Pons (tissue), 1 donor: ENCODE data around the gene CSNK1E.

Source experiments
- DNase-seq: peaks from one replicate; pipeline ENCODE4 v3.0.0-alpha.2; 2016; ENCODE audit warnings: low spot score

CSNK1E gene

DNA sequence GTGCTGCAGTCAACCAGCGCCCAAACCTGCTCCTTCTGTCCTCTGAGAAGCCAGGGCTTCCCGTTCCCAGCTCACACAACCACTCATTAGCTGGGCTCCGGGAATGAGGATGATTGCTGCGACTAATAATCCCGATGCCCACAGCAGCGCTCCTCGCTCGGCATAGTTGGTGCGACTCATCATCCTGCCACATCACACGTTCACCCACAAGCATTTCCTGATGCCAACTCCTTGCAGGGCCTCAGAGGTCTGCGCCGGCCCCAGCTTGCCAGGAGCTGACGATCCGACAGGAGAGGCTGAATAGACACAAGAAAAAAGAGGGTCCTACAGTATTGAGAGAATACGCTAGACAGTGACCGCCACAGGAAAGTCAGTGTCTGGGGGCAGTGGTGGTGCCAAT is 10.6 kb upstream of the CSNK1E start:
- no peak for DNase-seq

DNA sequence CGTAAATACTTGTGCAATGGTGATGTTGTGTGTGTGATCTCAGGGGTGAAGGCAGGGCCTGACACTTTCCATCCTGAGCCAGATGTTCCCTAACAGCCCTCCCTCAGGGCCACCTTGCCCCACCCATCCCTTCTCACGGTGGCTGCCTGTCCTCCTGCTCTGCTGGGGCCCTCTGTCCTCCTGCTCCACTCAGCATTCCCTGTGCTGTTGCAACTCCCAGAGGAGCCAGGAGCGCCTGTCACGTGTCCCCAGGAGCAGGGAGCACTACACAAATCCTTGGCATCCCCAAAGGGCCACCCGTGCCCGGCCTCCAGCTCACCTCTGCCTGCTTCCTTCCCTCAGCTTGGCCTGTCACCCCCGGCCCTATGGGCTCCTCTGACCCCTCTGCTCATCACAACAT is 10.2 kb upstream of the CSNK1E start:
- no peak for DNase-seq

DNA sequence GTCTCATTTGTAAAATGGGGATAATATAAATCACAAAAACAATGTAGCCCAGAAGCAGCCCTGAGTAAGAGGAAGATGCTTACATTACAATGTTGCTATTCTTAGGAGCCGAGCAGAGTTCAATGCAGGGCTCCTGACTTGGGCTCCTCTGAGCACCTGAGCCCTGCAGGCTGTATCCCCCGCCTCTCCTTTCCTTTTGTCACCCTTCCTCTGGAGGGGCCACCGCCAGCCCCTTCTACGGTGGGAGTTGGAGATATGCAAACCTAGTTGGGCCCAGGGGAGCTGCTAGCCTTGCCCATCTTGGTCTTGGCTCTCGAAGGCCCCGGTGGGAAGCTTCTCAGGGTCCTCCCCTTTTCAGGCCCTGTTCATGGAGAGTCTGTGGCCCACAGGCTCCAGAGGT is 8.4 kb upstream of the CSNK1E start:
- DNase-seq = no peak

DNA sequence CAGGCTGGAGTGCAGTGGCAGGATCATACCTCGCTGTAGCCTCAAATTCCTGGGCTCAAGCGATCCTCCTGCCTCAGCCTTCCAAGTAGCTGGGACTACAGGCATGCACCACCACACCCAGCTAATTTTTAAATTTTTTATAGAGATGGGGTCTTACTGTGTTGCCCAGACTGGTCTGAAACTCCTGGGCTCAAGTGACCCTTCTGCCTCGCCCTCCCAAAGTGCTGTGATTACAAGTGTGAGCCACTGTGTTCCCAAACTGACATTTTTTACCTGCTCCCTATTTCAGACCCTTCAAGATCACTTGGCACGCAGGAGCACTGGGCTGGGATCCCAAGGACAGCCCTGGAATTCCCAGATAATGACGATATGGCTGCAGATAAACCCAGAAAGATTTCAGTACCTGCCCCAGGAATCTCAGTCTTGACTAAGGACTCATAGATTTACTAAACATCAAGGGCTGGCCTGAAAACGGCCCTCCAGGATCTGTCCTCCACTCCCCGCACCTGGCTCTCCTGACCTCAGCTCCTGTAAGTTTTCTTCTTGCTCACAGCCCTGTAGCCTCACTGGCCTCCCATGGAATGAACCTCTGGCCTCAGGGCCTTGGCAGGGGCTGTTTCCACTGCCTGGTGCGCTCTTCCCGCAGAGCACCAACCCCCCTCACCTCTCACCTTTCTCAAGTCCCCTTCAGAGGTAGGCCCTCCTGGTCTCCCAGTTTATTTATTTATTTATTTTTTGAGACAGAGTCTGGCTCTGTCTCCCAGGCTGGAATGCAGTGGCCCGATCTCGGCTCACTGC is 3.6 kb upstream of the CSNK1E start:
- DNase-seq = no peak

DNA sequence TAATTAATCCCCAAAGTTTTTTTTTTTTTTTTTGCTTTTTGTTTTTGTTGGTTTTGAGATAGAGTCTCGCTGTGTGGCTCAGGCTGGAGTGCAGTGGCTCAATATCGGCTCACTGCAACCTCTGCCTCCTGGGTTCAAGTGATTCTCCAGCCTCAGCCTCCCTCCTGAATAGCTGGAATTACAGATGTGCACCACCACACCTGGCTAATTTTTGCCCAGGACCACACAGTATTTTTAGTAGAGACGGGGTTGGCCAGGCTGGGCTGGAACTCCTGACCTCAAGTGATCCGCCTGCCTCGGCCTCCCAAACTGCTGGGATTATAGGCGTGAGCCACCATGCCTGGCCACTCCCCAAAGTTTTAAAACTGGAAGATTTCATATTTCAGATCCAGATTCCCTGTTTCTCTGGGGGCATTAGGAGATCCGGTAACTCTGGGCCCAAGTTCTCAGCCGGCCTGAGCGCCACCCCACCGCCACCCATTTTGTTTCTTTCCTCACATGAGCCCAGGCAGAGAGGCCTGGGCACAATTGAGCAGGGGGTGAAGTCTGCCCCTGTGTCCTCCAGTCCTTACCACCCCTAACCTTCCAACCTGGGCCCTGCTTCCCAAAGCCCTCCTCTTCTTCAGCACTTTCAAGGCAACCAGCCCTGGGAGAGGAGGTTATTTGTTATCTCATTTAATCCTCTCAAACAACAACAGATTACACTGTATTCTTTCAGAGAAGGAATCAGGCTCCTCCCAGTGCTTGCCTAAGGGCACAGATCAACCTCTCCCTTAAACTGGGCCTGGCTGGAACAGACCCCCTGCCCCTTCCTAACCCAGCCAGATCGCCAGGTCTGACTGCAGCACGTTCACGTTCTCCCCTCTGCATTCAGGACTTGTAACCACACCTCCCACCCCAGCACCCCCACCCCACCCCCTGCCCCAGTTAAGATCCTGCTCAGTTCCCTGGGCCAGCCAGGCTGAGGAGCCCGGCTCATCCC is 1.9 kb upstream of the CSNK1E start:
- DNase-seq = no peak

- DNase-seq = no peak
Observed at GRCh38 chr22:38317995-38318715, 922 bp upstream of the CSNK1E start.

DNA sequence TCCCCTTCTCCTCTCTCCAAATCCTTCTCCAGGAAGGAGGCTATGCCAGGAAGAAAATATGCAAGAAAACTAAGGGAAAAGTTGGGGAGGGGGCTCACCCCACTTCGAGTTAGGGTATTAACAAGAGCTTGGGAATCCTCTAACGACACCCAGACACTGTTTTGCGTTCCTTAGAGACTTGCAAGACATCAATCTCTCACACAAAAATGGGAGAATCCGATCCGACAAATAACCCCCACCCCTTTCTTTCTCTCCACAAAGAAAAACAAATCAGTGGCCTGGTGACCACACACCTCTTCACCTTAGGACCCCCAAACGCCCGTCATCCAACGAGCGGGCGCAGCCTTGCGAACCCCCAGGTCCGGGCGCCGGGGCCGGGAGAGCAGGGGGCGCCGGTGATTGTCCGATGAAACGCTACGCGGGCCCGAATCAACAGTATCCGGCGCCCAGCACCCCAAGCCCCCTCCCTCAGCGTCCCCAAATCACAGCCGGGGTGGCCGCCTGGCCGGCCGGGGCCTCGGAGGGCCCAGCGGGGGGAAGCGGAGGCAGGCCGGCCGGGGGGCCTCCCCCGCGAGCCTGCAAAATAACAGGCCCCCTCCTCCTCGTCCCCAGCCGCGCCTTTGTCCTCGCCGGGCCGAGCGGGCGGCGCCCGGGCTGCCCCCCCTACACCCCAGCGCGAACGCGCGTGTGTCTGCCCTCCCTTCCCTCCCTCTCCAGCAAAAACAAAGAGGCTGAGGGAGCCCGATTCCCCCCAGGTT is 690 bp downstream of the CSNK1E start:
- peak; percentile 76 for DNase-seq

DNA sequence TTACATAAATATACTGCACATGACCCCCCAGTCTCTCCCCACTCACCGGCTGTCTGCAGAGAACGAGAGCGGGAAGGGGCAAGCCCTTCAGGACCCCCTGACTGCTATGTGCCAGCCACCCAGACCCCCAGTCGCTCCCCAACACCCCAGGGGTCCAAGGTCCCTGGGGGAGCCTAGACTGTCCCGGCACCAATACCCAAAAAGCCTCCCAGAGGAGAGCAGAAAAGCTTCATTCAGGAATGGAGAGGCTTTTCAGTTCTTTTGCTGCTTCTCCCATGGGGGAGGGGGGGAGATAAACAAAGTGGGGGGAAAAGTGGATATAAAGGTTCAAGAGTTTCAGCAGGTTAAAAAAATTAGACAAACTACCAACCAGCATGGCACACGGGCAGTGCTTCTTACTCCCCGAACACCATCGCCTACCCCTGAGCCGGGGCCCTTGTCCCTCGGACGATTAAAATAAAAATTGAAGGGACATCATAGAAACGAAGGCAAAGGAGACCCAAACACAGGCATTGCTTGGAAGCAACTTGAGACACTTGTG is 1.3 kb downstream of the CSNK1E start:
- DNase-seq = no peak

DNA sequence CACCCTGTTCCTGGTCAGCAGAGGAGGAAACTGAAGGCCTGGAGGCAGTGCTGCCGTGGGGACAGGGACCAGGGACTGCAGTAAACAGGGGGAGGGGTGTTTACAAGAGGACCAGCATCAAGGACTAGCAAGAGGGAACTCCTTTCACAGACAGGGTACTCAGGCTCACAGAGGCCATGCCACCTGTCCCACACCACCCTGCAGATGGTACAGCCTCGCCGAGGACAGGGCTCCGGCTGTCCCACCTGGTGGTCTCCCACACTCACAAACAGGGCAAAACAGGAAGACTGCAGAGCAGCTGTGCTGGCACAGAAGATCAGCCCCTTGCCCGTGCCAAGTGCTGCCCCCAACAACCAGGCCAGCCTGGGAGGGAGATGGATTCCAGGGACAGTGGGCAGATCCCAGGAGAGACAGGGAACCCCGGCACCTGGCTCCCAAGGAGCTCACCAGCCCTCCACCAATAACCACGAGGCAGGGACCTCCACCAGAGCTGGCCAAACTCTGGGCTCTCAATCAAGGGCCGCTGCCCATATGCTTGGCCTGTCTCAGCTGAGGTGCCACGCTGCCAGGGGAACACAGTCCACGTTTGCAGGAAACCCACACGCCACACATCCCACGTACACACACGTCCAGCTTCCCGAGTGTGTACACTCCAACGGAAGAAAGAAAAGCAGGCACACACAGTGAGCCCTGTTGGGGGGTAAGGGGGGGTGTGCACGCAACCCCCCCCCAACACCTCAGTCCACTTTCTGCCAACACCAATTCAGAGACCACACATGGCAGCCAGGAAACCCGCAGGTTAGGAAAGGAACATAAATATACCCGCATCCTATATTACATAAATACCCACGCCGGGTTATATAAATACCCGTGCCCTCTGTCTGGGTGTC is 2.1 kb downstream of the CSNK1E start:
- no peak for DNase-seq

GRCh38 chr22:38314051-38314932 is 2.9 kb downstream of the CSNK1E start:
- no peak for DNase-seq

DNA sequence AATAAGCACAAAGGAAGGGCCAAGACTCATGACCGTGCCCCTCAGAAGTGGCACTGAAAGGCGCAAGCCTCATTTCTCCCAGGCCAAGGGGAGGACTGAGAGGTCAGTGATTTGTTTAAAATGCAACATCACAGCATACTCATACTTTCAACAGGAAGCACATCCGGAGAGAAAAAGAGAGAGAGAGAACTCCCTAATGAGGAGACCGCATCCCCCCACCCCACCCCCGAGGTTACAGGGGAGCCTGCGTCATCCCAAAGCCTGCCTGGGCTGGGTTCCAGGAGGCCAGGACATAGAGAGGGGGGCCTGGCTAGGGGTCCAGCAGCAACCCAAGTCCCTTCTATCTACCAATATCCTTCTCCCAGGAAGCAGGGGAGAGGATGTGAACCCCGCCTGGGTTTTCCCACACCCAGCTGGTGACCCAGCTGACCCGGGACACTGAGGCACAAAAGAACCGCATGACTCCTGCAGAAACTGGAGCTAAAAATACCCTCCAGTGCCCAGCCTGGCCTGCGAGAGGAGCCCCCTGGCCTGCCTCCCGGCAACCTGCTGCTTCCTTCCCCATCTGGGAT is 3.8 kb downstream of the CSNK1E start:
- no peak for DNase-seq

GRCh38 chr22:38312261-38312800 is 4.9 kb downstream of the CSNK1E start:
- no peak for DNase-seq

DNA sequence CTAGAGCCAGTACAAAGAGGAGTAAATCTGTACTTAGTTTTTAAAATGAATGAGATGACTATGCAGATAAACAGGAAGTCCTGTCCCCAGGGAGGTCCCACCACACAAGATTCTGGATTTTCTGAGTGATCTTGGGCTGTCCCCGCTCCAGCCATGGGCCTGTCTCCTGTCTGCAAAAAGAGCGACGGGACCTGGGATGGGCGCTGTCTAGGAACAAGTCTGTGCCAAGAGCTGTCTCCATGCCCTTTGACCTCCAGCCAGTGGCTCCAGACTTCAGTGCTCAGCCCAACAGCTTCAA is 6.0 kb downstream of the CSNK1E start:
- DNase-seq = no peak

DNA sequence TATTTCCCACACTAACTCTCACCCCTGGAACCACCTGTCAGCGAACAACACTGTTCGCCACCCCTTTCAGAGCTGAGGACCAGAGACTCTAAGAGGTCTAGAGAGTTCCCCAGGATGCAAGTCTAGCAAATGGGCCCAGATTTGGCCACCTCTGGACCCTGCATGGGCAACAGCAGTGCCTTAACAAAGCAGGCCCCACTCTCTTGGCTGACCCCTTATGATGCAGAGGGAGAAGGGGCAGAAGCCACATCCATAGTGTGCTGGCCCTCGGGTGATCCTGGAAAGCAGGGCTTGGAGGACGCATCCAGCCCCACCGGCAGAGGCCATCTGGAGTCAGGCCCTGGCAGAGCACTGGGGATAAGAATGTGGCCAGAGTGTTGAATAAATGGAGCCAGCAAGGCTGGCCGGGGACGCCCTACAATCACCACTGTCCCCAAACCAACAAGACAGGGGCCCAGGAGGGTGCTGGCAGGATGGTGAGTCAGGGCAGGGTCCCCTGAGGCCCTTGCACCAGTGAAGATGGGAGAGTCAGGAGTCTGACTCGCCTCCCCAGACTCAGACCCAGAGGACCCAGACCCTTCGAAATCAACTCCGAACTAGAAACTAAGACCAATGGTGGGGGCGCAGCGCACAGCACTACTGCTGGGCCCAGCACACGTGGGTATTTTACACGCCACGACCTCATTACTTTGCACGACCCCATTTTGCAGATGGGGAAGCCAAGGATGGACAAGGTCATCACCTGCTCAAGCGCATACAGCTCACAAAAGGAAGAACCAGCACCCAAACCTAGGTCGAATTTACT is 6.5 kb downstream of the CSNK1E start:
- no peak for DNase-seq

DNA sequence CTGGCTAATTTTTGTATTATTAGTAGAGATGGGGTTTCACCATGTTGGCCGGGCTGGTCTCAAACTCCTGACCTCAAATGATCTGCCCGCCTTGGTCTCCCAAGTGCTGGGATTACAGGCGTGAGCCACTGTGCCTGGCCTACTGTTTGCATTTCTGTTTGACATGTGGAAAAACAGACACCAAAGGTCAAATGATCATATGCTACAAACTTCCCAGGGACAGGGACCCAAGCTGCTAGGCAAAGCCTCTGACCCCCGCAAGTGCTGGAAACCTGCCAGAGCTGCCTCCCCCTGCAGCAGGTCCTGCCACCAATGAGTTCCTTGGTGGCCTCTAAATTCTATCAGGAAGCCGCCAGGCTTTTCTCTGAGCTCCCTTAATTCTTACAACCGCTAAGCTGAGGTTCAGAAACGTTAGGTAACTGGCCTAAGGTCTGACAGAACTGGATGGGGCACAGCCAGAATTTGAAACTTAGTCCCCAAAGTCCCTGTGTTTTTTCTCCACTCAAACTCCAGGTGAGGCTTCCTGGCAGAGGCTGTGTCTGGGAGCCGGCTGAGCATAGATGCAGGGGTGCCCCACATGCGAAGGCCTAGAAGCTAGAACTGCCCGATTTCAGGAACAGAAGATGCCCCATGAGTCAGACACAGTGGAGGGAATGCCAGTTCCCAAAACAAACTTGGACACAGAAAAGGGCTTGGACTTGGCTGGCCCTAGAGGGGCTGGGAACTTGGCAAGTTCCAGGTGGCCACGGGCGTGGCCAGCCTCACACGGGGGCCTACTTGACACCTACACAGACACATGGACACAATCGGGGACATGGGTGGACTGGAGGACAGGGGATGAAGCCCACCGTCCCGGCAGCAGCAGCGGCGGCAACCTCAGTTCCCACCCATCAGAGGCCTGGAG is 7.4 kb downstream of the CSNK1E start:
- no peak for DNase-seq

- DNase-seq = no peak
Observed at GRCh38 chr22:38308791-38309498, 8.3 kb downstream of the CSNK1E start.
